Keratinocyte (primary cell): ENCODE measurements around the gene PM20D2. TPM values are rescaled to one million over a fixed set of nuclear protein-coding genes. Genes with fewer than 3 reads are reported as not detected.

Experiments
- DNase-seq: peaks from one replicate; pipeline ENCODE4 v3.0.0-alpha.2; 2011; ENCODE audit warnings: low read depth, missing footprints, low spot score
- FAIRE-seq: peaks from 2 replicates; lab custom pipeline; 2011; peaks lifted over from hg19 to GRCh38; lab: Jason Lieb, UNC
- H2AFZ ChIP-seq: 2 replicates; pipeline ENCODE4 v1.6.0; 2012; ENCODE audit warnings: low read length, control low read depth, inconsistent platforms; ENCODE audit not compliant: control insufficient read depth
- H3K27ac ChIP-seq: 2 replicates; pipeline ENCODE4 v1.5.1; 2011; ENCODE audit warnings: low read length; ENCODE audit not compliant: control insufficient read depth, insufficient read depth
- H3K27me3 ChIP-seq: 3 replicates; pipeline ENCODE4 v1.6.0; 2011; ENCODE audit warnings: low read length; ENCODE audit not compliant: control insufficient read depth, insufficient read depth; ENCODE audit errors: extremely low read depth
- H3K36me3 ChIP-seq, 2 experiments: 2 replicates in 1 of 2; 3 replicates in 1 of 2; pipeline ENCODE4 v1.5.1; 2011; ENCODE audit warnings: low read length in 2 of 2, mild to moderate bottlenecking in 1 of 2; ENCODE audit not compliant: control insufficient read depth in 2 of 2, insufficient read depth in 2 of 2; ENCODE audit errors: extremely low read depth in 1 of 2
- H3K4me1 ChIP-seq: 3 replicates; pipeline ENCODE4 v1.5.1; 2011; ENCODE audit warnings: low read length; ENCODE audit not compliant: control insufficient read depth, insufficient read depth; ENCODE audit errors: extremely low read depth
- H3K4me2 ChIP-seq: 3 replicates; pipeline ENCODE4 v1.6.0; 2011; ENCODE audit warnings: low read depth, low read length; ENCODE audit not compliant: control insufficient read depth, insufficient read depth; ENCODE audit errors: extremely low read depth
- H3K4me3 ChIP-seq, 3 experiments: fragments of 200-600 bp in 1 of 3; sonication (generic) in 1 of 3; 2 replicates in 2 of 3; 3 replicates in 1 of 3; pipeline ENCODE4 v1.5.1; 2011 to 2016; ENCODE audit warnings: low read length in 3 of 3, mild to moderate bottlenecking in 3 of 3, control low read depth in 2 of 3, inconsistent platforms in 1 of 3, low read depth in 1 of 3, mixed read lengths in 1 of 3, mixed run types in 1 of 3, moderate library complexity in 1 of 3; ENCODE audit not compliant: control insufficient read depth in 2 of 3, insufficient read depth in 2 of 3; ENCODE audit errors: extremely low read depth in 1 of 3
- H3K79me2 ChIP-seq: 2 replicates; pipeline ENCODE4 v1.6.0; 2012; ENCODE audit warnings: low read length; ENCODE audit not compliant: control insufficient read depth, insufficient read depth
- H3K9ac ChIP-seq: 3 replicates; pipeline ENCODE4 v1.6.0; 2011; ENCODE audit warnings: low read length; ENCODE audit not compliant: control insufficient read depth, insufficient read depth; ENCODE audit errors: extremely low read depth
- H3K9me1 ChIP-seq: 3 replicates; pipeline ENCODE4 v1.6.0; 2011; ENCODE audit warnings: low read length; ENCODE audit not compliant: control insufficient read depth, insufficient read depth; ENCODE audit errors: extremely low read depth
- H3K9me3 ChIP-seq: 2 replicates; pipeline ENCODE4 v1.5.1; 2012; ENCODE audit warnings: low read depth, low read length; ENCODE audit not compliant: control insufficient read depth
- H4K20me1 ChIP-seq: 3 replicates; pipeline ENCODE4 v1.6.0; 2011; ENCODE audit warnings: low read length; ENCODE audit not compliant: control insufficient read depth, insufficient read depth; ENCODE audit errors: extremely low read depth
- CTCF ChIP-seq, 3 experiments: IDR thresholded peaks in 1 of 3; conservative IDR thresholded peaks in 1 of 3; optimal IDR thresholded peaks in 1 of 3; 2 replicates in 2 of 3; 3 replicates in 1 of 3; pipeline versions ENCODE3 to v1.5.1; 2011; ENCODE audit warnings: low read length in 3 of 3, mild to moderate bottlenecking in 3 of 3, moderate library complexity in 2 of 3, control low read depth in 1 of 3, inconsistent platforms in 1 of 3; ENCODE audit not compliant: insufficient read depth in 2 of 3; ENCODE audit errors: extremely low read depth in 1 of 3
- EZH2 ChIP-seq: IDR thresholded peaks from one replicate; pipeline ENCODE4 v1.6.1; 2012; ENCODE audit warnings: inconsistent platforms, mild to moderate bottlenecking, low read length, moderate library complexity
- dilution Hi-C: fragments of 300-500 bp; cut with MboI; formaldehyde crosslinking; loops from one replicate; pipeline ENCODE4 v1.7.0; 2020; ENCODE audit warnings: low sequenced_read_pairs; ENCODE audit not compliant: extremely low pct_ligation_motif_present
- polyA plus RNA-seq, 5 experiments: library from polyadenylated mRNA; depleted of rRNA in 3 of 5; stranded (reverse) in 3 of 5; stranded (forward) in 1 of 5; unstranded in 1 of 5; fragments of >200 nt; gene quantifications; 1 replicate in 1 of 5; 2 replicates in 3 of 5; 3 replicates in 1 of 5; pipeline versions ENCODE4 v1.2.1 to v1.2.3, GENCODE V29; 2011 to 2012; ENCODE audit warnings: missing spikeins in 2 of 5, low read depth in 1 of 5, low replicate concordance in 1 of 5

Gene PM20D2
- polyA plus RNA-seq, 1 donor (not counting 4 experiments of a cell fraction or from before 2014, with no cell fraction given) = 7.9 TPM

GRCh38 chr6:89186762-89187161 lies 40.9 kb downstream of the PM20D2 start:
- Histone ChIP-seq H3K4me1 (no peaks in the 10 kb centered on the region), H2AFZ (no peak overlapping the region), H3K79me2 (no peaks in the 10 kb centered on the region), H3K27me3 (peaks cover 5% of the 10 kb centered on the region), H4K20me1 (no peaks in the 10 kb centered on the region), H3K4me2 (no peak overlapping the region), H3K9ac (no peak overlapping the region), H3K9me3 (no peaks in the 10 kb centered on the region), H3K36me3 (no peaks in the 10 kb centered on the region), H3K9me1 (no peaks in the 10 kb centered on the region), H3K27ac (no peak overlapping the region), H3K4me3 (no peak overlapping the region)
- no peak for FAIRE-seq
- DNase-seq = no peak
- TF ChIP-seq CTCF (optimal IDR thresholded peaks at IDR 0.05 in 1 of 3, IDR thresholded peaks at IDR 0.05 in 1 of 3, conservative IDR thresholded peaks at IDR 0.05 in 1 of 3; ENCODE audit: extremely low read depth in 1 of 3, insufficient read depth in 2 of 3, low read length in 3 of 3) (no peak), EZH2 (no peak)
- dilution Hi-C loops = no loop called here

- Histone ChIP-seq H3K4me2 (no peak overlapping the region), H3K27ac (no peak overlapping the region), H3K36me3 (no peaks in the 10 kb centered on the region), H3K79me2 (no peaks in the 10 kb centered on the region), H3K9ac (no peak overlapping the region), H3K9me3 (no peaks in the 10 kb centered on the region), H3K9me1 (no peaks in the 10 kb centered on the region), H2AFZ (no peak overlapping the region), H3K4me1 (no peaks in the 10 kb centered on the region), H3K27me3 (peaks cover 5% of the 10 kb centered on the region), H3K4me3 (no peak overlapping the region), H4K20me1 (no peaks in the 10 kb centered on the region)
- dilution Hi-C loops = no loop called here
- TF ChIP-seq EZH2 (no peak), CTCF (optimal IDR thresholded peaks at IDR 0.05 in 1 of 3, IDR thresholded peaks at IDR 0.05 in 1 of 3, conservative IDR thresholded peaks at IDR 0.05 in 1 of 3; ENCODE audit: extremely low read depth in 1 of 3, insufficient read depth in 2 of 3, low read length in 3 of 3) (no peak)
- DNase-seq = no peak
- FAIRE-seq = no peak
Observed at GRCh38 chr6:89187504-89187903, 41.6 kb downstream of the PM20D2 start.
